Large intestine (tissue), 3 donors: ENCODE data around the gene ZNF598. TPM values are rescaled to one million over a fixed set of nuclear protein-coding genes. Genes with fewer than 3 reads are reported as not detected.

Experiments
- DNase-seq, 2 donors: peaks; one replicate each; pipeline versions ENCODE4 v3.0.0 to v3.0.0-alpha.2; 2013
- H3K27ac ChIP-seq: one replicate; pipeline ENCODE4 v1.5.1; 2013; ENCODE audit warnings: low read length
- H3K27me3 ChIP-seq: 2 replicates; pipeline ENCODE4 v1.6.1; 2013; ENCODE audit warnings: low read length; ENCODE audit not compliant: control insufficient read depth, insufficient read depth
- H3K36me3 ChIP-seq: 2 replicates; pipeline ENCODE4 v1.6.1; 2013; ENCODE audit warnings: low read length; ENCODE audit not compliant: control insufficient read depth, insufficient read depth
- H3K4me1 ChIP-seq: one replicate; pipeline ENCODE4 v1.6.1; 2013; ENCODE audit warnings: low read length; ENCODE audit not compliant: control insufficient read depth, insufficient read depth
- H3K4me3 ChIP-seq: one replicate; pipeline ENCODE4 v1.5.1; 2013; ENCODE audit warnings: low read length
- H3K9me3 ChIP-seq: one replicate; pipeline ENCODE4 v1.6.1; 2013; ENCODE audit warnings: mild to moderate bottlenecking, low read depth, low read length, moderate library complexity; ENCODE audit not compliant: control insufficient read depth
- WGBS: methylation state at CpG from one replicate; pipeline ENCODE4 v1.1.5; 2013; ENCODE audit warnings: low lambda C conversion rate; ENCODE audit not compliant: insufficient coverage; 5-methylcytosine and 5-hydroxymethylcytosine counted together
- polyA plus RNA-seq: library from polyadenylated mRNA; unstranded; fragments of 120-200 nt; gene quantifications from one replicate; pipeline ENCODE4 v1.2.1, GENCODE V29; 2013

The ZNF598 gene
- polyA plus RNA-seq, 1 donor = 28.9 TPM

DNA sequence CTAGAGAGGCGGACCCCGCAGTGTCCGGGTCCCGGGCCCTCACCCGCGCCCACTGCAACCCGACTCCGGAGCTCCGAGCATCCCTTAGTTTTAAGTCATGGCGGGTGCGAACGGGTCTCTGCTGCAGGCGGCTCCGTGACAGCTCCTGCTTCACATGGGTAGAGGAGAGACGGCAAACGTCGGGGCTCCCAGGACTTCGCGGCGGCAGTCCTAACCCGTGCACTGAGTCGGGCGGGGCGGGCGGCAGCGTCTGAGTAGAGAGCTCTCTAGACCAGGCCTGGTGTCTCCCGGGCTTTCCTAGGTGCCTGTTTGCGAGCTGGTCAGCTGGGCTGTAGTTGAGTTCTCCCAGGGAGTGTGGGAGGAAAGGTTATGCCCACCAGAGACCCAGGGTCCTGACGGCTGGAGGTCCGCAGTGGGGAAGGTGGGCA, 38.5 kb upstream of the ZNF598 start:
- Histone ChIP-seq H3K9me3 (no peaks in the 10 kb centered on the region), H3K4me1 (peaks cover 8% of the 10 kb centered on the region), H3K4me3 (peak overlapping the region; percentile 85), H3K27me3 (no peaks in the 10 kb centered on the region), H3K27ac (no peak overlapping the region), H3K36me3 (peaks cover 39% of the 10 kb centered on the region)
- WGBS = no CpG with 5 or more reads among the region's 30 CpGs
- no peak for DNase-seq

DNA sequence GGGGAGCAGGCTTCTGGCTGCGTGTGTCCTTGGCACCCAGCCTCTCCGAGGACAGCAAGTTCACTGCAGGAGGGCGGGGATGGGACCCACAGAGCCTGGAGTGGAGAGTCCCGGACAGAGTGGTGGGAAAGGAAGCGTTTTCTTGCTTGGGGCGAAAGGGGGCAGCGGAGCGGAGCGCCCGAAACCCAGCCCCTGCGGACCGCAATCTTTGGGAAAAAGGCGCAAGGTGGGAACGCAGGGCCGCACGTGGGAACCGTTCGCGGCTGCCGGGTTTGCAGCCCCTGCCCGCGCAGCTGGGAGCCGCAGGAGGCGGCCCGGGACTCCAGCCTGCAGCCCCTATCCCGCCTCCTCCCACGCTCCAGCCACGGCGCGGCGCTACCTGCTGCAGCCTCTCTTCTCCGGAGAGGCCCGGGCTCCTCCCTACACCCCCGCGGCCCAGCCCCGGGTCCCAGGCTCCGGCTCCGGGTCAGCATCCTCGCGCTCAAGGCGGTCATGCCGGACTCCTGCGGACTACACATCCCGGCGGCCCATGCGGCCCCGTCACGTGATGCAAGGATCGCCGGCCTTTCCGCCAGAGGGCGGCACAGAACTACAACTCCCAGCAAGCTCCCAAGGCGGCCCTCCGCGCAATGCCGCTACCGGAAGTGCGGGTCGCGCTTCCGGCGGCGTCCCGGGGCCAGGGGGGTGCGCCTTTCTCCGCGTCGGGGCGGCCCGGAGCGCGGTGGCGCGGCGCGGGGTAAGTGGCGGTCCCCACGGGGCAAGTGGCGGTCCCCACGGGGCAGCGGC, 37.9 kb upstream of the ZNF598 start, which contains the start of the genes NTHL1 and TSC2:
NTHL1 (minus strand) TSS at position 505 of the 786 bp plus-strand sequence; CDS start at position 494, 11 bp downstream.
TSC2 (plus strand) TSS at position 656 of the 786 bp plus-strand sequence. CDS start 631 bp downstream, outside the sequence.
- H3K27ac ChIP-seq = peak within 1 kb of the TSS; percentile 51
- peaks cover 34% of the 10 kb centered on the region for H3K36me3 ChIP-seq
- H3K4me3 ChIP-seq = peak within 1 kb of the TSS; percentile 85
- H3K4me1 ChIP-seq = peaks cover 8% of the 10 kb centered on the region
- no peaks in the 10 kb centered on the region for H3K9me3 ChIP-seq
- peak; percentile 96 to 97 for DNase-seq
- WGBS = no CpG with 5 or more reads among the region's 81 CpGs
- H3K27me3 ChIP-seq = no peaks in the 10 kb centered on the region

DNA sequence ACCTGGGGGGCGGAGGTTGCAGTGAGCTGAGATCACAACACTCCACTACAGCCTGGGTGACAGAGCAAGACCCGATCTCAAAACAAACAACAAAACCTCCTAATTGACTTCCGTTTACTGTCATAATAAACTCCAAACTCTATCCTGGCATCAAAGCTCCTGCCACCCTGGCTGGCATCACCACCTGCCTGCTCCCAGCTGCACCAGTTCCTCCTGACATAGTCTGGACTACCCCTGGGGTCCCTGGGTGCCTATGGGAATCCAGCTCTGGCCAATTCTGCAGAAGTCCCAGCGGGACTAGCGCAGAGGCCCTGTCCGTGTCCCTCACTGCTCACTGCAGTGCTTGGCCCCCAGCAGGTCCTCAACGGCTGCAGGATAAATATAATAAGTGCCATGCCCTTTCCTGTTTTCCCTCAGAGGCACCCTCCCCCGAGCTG, 37.3 kb upstream of the ZNF598 start:
- DNase-seq = no peak
- Histone ChIP-seq H3K9me3 (no peaks in the 10 kb centered on the region), H3K36me3 (peaks cover 31% of the 10 kb centered on the region), H3K4me3 (peak overlapping the region; percentile 75), H3K27ac (peak overlapping the region; percentile 51), H3K27me3 (no peaks in the 10 kb centered on the region), H3K4me1 (peaks cover 13% of the 10 kb centered on the region)
- WGBS = no CpG with 5 or more reads among the region's 8 CpGs

DNA sequence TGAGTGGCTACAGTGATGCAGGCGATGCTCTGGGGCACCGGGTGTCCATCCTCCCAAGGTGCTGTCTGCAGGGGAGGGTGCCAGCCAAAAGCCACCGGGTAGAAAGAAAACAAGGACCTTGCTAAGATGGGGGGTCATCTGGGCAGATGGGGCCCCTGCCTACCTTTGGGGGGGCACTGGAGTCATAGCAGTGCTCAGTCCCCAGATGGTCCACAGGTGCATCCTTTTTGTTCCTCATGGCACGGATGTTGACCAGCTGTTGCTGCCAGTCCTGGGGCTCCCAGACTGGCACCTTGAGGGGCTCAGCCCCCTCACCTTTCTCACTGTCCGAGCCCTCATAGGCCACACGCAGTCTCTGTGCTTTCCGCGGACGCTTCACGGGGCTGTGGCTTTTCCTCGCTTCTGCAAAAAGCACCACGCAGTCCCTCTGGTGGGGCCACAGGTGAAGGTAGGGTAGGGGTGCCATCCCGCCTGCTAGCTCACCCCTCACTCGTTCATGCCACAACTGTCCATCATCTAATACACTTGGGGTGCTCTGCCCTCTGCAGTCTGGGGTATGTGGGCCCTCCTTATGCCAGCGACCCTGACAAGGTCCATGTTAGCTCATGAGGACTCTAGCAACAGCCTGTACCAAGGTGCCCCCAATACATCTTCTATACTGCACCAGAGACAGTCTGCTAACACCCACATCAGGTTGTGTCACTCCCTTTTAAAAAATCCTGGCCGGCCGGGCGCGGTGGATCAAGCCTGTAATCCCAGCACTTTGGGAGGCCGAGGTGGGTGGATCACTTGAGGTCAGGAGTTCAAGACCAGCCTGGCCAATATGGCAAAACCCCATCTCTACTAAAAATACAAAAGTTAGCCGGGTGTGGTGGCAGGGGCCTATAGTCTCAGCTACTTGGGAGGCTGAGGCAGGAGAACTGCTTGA, 36.6 kb upstream of the ZNF598 start:
- Histone ChIP-seq H3K9me3 (no peaks in the 10 kb centered on the region), H3K4me1 (peaks cover 15% of the 10 kb centered on the region), H3K27me3 (no peaks in the 10 kb centered on the region), H3K27ac (no peak overlapping the region), H3K36me3 (peaks cover 26% of the 10 kb centered on the region), H3K4me3 (no peak overlapping the region)
- WGBS = no CpG with 5 or more reads among the region's 21 CpGs
- DNase-seq = no peak

DNA sequence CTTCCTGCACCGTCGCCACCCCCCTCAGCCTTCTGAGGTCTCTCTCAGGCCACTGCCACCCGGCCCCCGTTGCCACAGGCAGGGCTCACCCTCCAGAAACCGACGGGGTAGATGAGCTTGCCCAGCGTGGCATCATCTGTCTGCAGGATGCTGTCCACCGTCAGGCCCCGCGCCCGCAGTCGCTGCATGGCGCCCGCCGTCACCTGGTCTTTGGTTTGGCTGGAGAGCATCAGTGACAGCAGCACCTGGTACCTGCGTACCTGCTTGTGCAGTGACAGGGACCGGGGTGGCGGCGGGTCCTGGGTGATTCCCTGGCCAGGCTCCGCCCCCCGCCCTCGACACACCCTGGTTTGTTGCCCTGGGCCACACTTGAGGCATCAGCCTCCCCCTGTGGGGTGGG, 34.9 kb upstream of the ZNF598 start:
- H3K36me3 ChIP-seq = peaks cover 18% of the 10 kb centered on the region
- DNase-seq = no peak
- H3K27me3 ChIP-seq = no peaks in the 10 kb centered on the region
- H3K27ac ChIP-seq = no peak overlapping the region
- no CpG with 5 or more reads among the region's 22 CpGs for WGBS
- no peaks in the 10 kb centered on the region for H3K9me3 ChIP-seq
- no peak overlapping the region for H3K4me3 ChIP-seq
- peaks cover 25% of the 10 kb centered on the region for H3K4me1 ChIP-seq

DNA sequence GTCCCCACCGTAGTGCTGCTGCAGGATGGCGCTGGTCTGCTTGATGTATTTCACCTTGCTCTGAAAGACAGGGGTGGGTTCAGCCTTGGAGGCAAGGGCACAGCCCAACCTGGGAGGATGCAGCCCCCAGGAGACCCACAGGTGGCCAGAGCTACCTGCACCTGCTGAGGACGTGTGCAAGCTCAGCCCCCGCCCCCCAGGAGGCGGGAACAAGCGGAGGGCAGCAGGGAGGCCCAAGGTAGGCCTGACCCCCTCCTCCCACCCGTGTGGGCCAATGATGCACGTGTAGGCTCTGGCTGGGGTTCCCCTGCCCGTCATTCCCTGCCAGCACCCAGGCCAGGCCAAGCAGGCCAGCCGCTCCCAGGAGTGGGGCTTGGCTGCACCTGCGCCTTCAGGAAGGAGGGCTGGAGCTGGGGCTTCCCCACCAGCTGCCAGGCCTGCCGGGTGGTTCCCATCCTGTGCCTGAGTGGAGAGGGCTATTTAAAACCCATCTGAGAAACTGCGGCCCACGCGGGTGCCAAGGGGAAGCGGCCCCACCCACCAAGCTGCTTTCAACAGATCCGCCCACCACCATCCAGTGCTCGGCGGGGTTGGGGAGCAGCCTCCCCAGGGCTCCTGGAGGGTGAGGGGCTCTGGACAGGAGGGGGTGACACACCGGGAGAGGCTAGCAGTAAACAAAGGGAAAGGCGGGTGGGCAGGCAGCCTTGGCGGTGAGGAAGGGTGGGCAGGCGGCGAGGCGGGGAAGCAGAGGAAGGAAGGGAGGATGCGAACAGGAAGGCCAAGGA, 34.2 kb upstream of the ZNF598 start:
- H3K4me3 ChIP-seq = no peak overlapping the region
- no peak overlapping the region for H3K27ac ChIP-seq
- no CpG with 5 or more reads among the region's 26 CpGs for WGBS
- H3K9me3 ChIP-seq = no peaks in the 10 kb centered on the region
- no peak for DNase-seq
- no peaks in the 10 kb centered on the region for H3K27me3 ChIP-seq
- peaks cover 18% of the 10 kb centered on the region for H3K36me3 ChIP-seq
- peaks cover 31% of the 10 kb centered on the region for H3K4me1 ChIP-seq

DNA sequence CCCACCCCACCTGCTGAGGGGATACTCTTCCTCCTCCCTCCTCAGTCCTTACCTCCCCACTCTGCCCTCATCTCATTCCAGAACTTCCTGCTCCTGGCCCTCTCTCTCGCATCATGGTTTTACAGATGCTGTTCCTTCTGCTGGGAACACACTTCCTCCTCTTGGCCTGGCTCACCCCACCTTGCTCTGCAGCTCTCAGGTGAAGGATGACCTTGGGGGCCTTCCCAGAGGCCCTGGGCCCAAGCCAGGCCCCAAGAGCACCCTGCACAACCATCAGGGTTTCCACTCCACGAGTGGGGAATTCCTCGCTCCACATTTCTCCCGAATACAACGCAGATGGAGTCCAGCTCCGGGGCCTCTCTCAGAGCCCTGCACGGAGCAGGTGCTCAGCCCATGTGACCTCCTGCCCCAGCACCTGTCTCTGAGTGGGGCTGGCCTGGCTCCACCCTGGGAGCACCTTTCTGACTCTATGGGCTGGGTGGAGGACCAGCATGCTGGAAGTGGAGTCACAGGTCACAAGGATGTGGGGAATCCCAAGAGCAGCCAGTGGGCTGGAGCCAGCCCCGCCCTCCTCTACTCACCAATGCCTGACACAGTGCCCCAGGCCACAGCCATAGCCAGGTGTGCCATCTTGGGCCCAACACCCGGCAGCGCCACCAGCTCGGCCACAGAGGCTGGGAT, 33.5 kb upstream of the ZNF598 start:
- peaks cover under 1% of the 10 kb centered on the region for H3K9me3 ChIP-seq
- no CpG with 5 or more reads among the region's 11 CpGs for WGBS
- H3K27ac ChIP-seq = no peak overlapping the region
- peaks cover 29% of the 10 kb centered on the region for H3K4me1 ChIP-seq
- DNase-seq = no peak
- H3K27me3 ChIP-seq = no peaks in the 10 kb centered on the region
- peaks cover 20% of the 10 kb centered on the region for H3K36me3 ChIP-seq
- H3K4me3 ChIP-seq = no peak overlapping the region

DNA sequence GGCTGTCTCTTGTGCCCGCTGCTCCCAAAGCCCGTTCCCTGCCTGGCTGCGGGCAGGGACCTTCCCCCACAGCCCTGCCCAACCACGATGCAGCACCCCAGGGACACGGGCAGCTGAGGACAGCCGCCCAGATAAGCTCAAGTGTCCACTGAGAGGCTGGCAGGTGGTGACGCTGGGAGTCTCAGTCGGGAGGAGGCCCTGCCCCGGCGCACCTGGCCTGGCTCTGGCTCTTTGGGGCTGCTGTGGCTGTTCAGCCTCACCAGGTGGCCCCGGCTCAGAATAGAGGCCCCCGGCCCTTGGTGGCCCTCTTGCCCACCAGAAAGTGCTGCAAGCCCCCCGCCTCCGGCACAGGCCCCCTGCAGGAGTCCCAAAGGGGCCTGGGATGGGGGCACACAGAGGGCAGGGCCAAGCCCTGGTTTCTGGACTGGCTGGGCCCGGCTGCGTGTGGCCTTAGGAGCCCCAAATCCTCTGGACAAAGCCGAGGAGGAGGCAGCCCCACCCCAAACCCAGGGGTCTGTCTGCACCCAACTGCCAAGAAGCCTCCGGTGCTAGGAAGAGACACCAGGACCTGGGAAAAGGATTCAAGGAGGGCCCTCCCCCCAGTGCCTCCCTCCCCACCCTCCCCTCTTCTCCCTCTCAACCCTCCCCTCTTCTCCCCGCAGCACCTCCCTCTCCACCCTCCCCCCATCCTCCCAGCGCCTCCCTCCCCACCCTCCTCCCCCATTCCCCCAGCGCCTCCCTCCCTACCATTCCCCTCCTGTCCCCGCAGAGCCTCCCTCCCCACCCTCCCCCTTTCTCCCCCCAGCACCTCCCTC, 32.8 kb upstream of the ZNF598 start:
- peaks cover 36% of the 10 kb centered on the region for H3K4me1 ChIP-seq
- DNase-seq = no peak
- peak overlapping the region; percentile 42 for H3K27ac ChIP-seq
- H3K27me3 ChIP-seq = no peaks in the 10 kb centered on the region
- H3K4me3 ChIP-seq = no peak overlapping the region
- WGBS = no CpG with 5 or more reads among the region's 22 CpGs
- H3K36me3 ChIP-seq = peaks cover 28% of the 10 kb centered on the region
- peaks cover 6% of the 10 kb centered on the region for H3K9me3 ChIP-seq
